Stimulated activated CD8-positive, alpha-beta memory T cell treated with anti-CD3 and anti-CD28 coated beads, Interleukin-12 subunit alpha, Interleukin-12 subunit beta, amount 100 ng/mL, for 1 hour (primary cell): ENCODE measurements around the gene NEDD9.

Experiments
- DNase-seq: peaks from one replicate; pipeline ENCODE4 v3.0.0-alpha.2; 2020; ENCODE audit warnings: low read depth

Gene NEDD9, protein sequence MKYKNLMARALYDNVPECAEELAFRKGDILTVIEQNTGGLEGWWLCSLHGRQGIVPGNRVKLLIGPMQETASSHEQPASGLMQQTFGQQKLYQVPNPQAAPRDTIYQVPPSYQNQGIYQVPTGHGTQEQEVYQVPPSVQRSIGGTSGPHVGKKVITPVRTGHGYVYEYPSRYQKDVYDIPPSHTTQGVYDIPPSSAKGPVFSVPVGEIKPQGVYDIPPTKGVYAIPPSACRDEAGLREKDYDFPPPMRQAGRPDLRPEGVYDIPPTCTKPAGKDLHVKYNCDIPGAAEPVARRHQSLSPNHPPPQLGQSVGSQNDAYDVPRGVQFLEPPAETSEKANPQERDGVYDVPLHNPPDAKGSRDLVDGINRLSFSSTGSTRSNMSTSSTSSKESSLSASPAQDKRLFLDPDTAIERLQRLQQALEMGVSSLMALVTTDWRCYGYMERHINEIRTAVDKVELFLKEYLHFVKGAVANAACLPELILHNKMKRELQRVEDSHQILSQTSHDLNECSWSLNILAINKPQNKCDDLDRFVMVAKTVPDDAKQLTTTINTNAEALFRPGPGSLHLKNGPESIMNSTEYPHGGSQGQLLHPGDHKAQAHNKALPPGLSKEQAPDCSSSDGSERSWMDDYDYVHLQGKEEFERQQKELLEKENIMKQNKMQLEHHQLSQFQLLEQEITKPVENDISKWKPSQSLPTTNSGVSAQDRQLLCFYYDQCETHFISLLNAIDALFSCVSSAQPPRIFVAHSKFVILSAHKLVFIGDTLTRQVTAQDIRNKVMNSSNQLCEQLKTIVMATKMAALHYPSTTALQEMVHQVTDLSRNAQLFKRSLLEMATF

DNA sequence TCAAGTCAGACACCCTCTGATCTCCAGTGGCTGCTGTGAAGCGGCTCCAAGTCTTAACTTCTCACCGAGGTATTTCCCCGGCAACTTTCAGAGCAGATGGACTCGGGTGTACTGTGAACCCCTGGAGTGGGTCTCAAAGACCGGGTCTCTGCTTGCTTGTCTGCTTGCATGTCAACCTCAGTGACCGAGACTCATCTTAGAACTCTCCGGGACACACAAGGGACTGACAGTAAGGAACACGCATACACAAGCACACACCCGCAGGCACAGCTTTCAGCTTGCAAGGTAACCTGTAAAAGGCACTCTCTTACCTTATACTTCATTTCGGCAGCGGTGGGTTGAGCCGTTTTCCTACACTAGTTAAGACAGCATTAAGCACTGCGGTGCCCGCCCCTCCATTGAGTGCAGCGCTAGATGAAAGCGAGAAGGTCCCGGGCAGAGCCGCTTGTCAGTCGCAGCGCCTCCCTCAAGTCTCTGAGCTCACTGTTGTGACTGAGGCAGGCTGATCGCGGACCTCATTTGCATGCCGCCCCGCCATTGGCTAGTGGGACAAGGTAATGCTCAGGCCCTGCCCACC, at the start of gene NEDD9:
TSS of gene NEDD9 (minus strand) at position 476 of the 577 bp plus-strand sequence. CDS start at position 323, 153 bp downstream.
- peak; percentile 87 for DNase-seq

DNA sequence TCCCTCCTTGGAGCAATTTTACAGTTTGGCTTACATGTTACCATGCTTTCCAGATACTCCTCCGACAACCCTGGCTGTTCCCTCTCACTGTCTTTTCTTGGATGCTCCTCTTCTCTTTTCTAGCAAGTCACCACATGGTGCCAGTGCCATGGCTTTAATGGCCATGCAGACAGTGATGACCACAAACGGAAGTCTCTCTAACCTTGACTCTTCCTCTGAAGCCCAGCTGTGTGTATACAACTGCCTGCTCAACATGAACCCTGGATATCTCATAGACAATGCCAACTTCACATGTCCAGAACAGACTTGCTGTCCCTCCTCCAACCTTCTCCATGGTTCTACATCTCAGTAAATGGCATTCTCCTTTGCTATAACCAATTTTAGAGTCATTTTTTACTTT, 49.8 kb upstream of the NEDD9 start:
- no peak for DNase-seq

DNA sequence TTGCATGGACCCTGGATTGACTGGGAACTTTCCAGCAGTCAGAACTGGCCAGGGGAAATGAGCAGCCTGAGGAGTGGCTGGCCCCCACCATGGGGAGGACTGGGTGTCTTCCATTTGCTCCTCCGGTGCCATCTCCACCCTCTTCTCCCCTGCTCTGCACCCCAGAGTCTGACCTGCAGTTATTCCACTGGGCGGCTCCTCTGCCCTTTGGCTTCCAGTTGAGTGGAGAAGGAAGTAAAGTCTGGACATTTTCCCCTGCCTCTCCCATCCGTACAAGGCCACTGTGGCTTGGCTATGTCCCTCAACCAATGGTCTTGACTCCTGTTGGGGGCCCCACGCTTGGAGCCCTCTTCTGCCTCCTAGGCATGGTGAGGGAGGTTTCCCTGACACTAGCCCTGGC, 47.9 kb upstream of the NEDD9 start:
- no peak for DNase-seq

DNA sequence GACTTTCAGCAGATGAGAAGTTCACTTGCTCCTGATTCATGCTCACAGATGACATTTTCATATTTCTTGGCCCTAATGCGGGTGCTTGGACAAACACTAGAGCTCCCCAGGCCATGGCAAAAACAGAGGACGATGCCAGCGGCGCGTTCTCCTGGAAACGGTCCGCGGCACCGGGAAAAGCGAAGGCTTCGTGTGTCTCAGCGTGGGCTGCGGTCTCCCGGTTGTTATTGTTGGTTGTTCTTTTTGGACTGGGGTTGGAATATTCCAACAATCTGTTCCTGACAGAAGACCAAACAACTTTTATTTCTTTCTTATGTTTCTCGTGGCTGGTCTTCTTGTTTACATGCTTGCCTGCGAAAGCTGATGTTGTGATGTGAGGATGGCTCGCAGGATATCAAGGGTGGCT, 46.8 kb upstream of the NEDD9 start:
- no peak for DNase-seq

DNA sequence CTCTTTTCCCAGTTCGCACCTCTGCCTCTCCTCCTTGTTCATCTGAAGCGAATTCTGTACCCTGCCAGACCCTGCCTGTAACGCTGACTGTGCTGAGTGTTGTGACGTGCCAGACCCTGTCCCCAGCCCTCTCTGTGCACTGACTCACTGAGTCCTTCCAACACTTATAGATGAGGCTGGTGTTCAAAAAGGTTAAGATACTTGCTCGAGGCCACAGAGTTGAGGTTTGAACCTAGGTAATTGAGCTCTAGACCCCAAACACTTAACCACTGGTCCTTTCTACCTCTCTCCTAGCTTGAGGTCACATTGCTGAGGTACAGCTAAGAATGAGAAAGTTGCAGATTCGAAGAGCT, 45.7 kb upstream of the NEDD9 start:
- no peak for DNase-seq

DNA sequence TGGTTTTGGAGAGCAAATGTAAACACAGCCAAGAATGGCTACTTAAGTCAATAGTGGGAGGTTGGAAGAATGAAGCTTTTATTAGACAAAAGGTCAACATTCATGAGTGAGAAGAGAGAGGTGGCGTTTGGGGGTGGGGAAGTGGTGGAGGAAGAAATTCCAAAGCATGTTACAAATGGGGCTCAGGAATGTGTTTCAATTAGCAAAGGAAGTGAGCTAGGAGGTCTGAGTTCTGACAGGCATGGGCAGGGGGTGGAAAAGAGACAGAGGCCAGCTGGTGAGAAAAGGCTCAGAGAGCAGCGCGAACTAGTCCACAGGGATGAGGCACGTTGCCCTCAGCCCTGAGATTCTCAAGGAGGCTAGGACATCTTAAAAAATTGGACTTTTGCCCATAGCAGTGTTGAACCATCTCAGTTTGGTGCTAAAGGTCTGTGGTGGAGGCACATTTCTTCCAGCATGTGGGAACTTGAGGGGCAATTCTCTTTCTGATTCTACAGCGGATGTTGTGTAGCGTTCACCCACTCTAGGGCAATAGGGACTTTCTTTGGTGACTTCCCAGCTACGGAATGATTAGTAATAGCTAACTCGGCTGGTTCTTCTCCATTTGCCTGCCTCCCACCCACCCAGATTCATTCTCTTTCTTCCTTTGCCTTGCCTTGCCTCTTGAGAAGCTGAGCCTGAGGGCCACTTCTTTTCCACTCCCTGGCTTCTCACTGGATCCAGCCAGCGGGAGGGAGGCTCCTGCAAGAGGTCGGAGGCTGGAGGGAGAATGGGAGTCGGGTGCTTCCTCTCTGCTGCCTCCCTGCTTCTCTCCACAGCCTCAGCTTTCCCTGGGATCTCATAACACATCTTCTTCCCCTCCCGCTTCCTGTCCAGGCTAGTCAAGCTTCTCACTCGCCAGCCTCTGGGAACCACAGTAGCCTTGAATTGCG, 45.1 kb upstream of the NEDD9 start:
- DNase-seq, result no peak

DNA sequence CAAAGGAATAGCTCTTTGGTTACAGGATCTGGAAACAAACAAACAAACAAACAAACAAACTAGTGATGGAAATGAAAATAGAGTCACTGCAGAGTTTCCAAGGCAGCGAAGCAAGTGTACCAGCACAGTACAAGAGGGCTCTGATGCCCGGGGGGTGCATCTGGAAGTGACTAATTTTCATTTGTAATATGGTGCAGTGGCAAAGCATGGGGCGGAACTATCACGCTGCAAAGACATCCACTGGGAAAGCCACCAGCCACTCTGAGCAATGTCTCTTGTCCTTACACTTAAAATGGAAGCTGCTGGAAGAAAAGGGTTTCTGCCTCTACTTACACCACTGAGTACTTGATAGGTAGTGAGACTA, 44.4 kb upstream of the NEDD9 start:
- no peak for DNase-seq

DNA sequence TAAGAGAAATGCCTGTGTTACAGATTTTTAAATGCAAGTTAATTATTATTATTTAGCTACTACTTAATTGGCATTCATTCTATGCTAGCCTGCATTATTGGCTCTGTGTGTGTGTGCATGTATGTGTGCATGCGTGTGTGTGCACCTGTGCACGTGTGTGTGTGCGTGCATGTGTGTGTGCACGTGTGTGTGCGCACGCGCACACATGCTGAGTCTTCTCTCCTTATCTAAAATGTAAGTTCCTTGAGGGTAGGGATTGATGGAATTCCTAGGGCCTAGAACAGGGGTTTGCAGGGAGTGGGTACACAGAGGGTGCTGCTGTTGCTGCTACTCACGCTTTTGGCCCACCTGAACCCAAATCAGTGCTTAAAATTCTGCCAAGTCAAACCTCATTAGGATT, 43.8 kb upstream of the NEDD9 start:
- DNase-seq, result no peak

DNA sequence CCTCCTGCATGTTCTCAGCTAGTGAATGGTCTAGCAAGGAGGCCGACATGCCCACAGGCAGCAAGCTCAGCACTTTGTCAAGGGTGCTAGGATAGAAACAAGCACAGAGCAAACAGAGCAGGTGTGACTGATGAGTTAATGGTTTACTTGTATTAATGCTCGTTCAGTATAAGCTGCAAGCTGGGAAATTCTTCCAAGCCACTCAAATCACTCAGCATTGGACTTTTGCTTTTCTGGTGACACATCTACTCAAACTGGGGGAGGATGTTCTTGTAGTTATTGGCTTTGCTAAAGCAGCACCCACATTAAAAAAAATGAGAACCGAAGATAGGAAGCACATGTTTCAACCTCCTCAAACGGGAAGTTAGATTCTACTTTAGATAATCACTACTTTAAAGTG, 43.1 kb upstream of the NEDD9 start:
- no peak for DNase-seq

DNA sequence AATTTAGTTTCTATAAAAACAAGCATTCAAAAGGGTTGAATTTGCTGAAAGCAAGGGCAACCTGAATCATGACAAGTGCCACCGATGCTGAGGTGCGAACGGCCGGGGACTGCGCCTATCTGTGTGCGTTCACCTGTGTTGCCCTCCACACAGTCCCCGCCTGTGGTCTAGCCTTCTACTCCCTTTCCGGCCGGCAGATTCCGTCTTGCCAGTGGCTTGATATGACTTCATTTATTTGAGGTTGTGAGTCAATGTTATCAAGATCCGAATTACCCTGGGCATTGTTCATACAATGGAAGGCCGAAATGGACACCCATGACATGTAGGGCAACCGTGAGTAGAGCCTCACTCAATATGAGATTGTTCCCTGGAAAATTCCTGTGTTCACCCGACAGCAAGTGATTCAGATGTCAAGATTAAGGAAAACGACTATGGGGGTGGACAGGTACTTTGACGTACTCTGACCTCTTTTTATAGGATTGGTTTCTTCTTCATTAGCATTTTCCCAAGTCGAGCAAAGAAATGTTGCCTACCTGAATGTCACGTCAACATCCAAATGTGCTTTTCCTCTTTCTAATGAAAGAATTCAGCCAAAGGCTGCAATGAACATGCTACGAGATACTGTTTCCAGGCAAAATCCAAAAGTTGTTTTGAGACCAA, 41.1 kb upstream of the NEDD9 start:
- DNase-seq, result no peak

DNA sequence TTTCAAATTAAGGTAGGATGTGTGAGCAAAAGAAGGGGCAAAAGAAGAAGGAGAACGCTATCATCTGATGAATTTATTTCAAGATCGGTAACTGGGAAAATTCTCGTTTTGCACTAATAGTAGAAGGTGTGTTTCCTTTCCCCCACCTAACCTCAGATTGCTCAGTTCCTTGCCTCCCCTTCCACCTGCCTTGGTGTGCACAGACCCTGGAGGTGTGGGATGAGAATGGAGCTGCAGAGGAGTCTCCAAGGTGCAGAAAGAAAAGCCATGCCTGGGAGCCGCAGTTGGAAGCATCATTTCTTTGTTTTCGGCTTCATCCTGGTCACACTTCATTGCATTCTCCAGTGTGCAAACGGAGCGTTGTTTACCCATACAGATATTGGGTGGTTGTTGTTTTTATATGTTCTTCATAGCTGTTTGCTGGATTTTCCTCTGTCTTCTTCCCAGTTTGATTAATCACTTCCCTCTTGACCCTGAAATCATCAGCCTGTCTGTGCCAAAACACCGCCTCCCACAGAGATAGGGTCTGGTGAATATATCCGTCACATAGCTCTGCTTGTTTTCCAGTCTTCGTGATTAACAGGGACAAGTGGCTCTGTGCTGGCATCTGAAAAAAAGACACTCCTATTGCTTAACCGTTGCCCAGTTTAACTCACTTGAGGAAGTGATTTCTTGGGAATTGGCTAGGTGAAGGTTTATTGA, 40.2 kb upstream of the NEDD9 start:
- no peak for DNase-seq

DNA sequence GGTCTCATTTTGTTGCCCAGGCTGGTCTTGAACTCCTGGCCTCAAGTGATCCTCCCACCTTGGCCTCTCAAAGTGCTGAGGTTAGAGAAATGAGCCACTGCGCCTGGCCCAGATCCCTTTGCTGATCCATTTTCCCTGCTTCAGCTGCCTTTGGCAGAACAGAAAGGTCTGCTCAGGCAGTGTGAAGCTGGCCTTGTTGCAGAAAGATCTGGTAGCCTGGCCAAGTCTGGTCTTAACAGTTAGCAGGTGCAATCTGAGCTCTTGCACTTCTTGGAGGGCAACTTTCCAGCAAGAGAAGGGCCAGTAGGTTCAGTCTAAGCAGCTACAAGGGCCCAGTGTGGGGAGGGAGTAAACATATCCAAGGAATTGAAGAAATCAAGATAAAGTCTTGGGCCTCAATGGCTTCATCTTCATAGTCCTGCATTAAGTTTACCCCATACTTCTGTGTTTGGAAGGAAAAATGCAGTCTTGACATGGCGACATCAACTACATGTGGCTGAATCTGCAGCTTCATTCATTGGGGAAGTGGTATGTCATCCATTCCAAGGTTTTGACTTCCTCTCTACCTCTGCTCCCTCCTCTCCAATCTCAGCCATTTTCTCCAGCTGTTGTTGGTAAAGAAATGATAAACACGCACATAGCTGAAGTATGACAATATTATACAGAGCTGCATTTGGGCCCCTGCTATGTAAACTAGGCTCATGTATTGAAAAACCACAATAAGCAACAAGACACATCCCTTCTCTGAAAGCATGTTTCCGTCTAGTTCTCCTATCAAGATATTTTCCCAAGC, 39.0 kb upstream of the NEDD9 start:
- no peak for DNase-seq

DNA sequence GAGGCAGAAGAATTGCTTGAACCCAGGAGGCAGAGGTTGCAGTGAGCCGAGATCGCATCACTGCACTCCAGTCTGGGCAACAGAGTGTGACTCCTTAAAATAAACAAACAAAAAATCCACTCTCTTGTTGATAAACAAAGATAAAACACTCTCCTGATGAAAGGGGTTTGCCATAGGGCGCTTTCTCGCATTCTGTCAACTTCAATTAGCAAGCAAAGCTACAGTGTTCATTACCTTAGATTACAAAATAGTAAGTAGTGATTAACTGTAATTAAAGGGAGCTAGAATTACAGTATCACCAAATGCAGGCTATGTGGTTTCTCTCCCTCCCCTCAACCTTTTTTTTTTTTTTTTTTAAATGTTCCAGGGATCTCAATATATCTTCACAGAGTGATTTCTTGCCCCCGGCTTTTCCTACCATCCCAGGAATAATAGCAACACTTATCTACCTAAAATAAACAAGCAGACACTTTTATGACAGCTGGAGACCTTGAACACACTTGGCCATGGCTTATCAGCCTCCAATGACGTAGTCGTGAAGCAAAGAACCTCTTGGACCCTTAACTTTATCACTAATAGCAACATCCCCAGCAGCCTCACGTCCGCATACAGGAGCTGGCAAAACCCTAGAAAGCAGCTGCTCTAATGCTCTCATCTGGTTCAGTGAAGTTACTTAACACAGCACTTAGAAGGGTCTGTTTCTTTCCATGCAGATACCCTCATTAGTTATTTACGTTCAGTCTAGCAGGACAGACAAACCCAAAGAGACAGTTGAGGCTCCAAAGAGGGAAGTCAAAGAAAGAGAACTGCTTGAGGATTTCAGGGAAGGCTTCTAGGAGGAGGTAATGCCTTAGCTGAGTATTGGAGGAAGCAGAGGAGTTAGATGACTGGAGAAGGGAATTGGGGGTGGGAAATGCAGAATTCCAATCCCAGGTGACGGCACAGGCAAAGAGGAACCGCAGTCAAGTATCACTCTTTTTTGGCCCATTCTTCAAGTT, 37.9 kb upstream of the NEDD9 start:
- no peak for DNase-seq

DNA sequence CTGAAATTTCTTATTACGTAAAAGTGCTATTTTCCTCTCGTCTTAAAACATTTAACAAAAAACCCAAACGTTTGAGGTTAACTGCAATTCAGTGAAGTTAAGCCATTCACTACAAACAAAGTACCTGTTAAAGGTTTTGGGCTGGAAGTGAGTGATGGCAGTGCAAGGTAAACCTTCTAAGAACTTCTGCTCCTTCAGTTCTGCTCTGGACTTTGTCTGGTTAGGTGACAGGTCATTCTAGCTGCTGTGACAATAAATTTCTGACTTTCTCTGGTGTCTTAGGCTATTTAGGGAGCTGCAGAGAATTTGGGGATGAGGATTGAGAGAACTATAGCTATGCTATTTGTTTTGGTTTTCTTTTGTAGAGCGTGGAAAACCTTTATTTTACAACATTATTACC, 36.5 kb upstream of the NEDD9 start:
- DNase-seq, result no peak

DNA sequence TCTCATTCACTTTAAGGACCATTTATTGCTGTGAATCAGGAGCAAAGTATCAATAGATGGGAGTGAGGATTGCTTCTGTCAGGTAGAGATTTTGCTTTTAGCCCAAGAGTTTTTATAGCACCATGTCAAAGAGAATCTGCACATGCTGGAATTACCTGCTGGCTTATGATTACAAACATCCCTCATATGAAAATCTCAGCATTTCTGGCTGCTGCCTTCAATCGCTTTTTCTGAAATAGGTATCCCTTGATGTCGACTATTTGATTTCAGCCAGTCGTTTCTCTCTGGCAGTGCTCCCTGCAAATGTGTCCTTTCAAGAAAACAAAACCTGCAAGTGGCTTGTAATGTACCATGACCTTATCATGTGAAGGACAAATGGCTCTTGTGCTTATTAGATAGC, 34.5 kb upstream of the NEDD9 start:
- DNase-seq, result no peak

DNA sequence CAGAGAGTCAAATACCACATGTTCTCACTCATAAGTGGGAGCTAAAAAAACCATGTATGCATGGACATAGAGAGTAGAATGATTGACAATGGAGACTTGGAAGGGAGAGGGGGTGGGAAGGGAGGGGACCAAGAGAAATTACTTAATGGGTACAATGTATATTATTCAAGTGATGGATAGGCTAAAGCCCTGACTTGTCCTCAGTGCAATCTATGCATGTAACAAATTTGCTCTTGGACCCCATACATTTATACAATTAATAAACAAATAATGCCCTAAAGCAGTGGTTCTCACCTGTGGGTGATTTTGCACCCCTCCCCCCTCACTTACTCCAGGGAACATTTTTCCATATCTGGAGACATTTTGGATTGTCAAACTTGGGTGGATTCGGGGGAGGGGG, 33.5 kb upstream of the NEDD9 start:
- DNase-seq, result no peak

DNA sequence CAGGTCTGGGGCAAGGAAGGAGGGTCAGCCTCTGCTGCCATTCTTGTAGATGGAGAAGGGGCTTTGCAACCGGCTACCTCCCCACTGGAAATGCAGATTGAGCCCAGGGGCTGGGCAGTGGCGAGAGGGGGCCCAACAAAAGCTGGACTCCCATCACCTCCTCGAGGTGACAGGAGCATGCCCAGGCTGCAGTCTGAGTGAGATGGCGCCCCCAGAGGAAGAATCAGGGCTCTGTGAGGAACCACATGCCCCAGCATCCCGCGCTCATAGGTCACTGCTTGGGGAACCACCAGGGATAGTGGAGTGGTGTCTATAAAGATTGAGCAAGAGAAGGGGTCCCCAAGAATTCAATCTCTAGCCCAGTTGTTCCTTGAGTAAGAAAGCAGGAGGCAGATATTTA, 31.6 kb upstream of the NEDD9 start:
- no peak for DNase-seq

DNA sequence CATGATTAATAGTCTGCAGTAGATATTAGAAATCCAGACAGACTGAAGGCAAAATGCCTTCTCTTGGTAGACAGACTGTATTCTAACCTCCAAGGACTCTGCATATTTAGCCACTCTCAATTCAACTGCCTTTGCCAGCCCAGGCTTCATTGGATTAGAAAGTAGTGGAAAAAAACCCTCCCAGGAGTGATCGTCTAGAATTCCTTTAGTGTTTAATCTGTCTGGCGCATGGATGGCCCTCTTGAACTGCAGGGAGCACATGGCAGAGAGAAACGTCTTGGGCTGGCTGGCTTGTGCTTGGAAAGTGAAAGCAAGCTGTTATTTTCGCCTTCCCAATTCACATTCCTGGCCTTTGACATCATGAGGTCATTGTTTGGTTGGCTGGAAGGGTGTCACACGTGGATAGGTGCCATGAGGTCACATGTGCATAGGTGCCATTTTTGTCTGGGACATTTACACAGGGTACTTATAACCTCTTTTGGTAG, 30.9 kb upstream of the NEDD9 start:
- DNase-seq, result no peak

DNA sequence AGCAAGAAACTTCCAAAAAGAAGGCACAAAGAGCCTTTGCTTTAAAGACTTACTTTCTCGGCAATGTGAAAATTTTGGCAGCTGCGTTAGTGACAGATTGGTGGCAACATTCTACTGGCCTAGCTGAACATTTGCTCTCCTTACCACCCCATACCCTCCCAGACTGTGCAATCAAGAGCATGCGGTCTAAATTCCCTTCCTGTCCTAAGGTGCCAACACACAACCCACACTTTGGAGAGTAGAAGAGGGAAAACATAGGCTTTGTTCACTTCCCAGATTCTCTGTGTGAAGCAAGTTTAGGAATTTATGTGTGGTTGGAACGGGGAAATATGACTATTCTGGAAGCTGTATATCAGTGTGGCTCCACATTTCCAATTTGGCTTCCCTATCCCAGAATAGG, 29.8 kb upstream of the NEDD9 start:
- no peak for DNase-seq
